NK-92 (cell line): ENCODE results near the gene ATF1.
"Not testable (repeated sequence)": the region's sequence is repeated elsewhere in the genome, so short reads cannot be mapped to it uniquely, and the experiment has no call there.

Source experiments
- DNase-seq: peaks from one replicate; lab custom pipeline; 2025; ENCODE audit not compliant: unreplicated experiment; lab: John Stamatoyannopoulos, UW

The ATF1 gene

DNA sequence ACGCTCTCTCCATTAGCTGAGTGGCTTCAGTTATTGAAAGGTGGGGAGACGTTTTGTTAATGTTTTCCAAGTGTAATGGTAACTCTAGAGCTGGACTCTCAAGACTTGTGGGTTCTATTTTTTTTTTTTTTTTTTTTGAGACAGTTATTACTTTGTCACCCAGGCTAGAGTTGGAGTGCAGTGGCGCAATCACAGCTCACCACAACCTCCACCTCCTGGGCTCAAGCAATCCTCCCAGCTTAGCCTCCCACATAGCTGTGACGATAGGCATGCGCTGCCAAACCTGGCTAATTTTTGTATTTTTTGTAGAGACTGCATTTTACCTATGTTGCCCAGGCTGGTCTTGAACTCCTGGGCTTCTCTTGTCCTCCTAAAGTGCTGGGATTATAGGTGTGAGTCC, 26.2 kb downstream of the ATF1 start:
- DNase-seq = no peak

DNA sequence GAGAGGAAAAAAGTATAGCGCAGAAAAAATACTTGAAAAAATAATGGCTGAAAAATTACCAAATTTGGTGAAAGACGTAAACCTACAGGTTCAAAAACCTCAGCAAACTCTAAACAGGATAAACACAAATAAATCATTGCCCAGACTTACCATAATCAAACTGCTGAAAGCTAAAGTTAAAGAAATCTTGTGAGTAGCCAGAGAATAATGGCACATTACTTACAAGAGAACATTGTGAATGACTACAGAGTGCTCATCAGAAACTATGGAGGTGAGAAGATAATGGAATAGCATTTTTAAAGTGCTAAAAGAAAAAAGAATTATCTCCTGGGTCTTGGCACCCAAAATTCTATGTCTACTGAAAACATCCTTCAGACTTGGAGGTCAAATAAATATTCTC, 36.0 kb downstream of the ATF1 start:
- no peak for DNase-seq

DNA sequence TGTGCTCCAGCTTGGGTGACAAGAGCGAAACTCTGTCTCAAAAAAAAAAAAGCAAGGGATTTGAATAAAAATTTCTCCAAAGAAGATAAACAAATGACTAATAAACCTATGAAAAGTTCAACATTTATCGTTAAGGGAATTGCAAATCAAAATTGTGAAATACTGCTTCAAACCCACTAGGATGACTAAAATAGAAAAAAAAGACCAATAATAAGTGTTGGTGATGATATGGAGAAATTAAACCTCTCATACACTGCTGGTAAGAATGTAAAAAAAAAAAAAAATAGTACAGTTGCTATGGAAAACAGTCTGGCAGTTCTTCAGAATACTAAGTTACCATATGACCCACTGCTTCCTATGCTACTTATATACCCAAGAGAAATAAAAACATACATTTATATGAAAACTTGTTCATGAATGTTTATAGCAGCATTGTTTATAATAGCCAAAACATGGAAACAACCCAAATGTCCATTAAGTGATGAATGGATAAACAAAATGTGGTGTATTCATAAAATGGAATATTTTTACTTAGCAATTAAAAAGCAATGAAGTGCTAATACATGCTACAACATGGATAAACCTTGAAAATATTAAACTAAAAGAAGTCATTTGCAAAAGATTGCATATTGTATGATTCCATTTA, 39.5 kb downstream of the ATF1 start:
- DNase-seq = no peak

DNA sequence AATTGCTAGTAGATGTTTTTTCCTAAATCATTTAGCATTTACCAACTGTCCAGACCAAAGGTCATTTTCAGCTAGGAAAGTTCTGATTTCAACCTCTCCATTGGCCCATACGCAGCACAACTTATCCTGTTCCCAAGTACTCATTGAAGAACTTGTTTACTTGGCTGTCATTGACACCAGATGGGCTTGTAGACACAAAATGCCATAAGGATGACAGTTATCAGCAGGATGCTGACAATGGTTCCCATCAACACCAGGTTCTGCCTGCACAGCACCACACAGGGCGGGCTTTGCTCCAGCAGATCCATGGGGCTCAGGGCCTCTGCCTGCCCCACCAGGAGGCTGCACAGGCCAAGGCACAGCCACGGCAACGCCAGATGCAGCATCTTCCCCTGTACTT, 42.3 kb downstream of the ATF1 start:
- DNase-seq = no peak

DNA sequence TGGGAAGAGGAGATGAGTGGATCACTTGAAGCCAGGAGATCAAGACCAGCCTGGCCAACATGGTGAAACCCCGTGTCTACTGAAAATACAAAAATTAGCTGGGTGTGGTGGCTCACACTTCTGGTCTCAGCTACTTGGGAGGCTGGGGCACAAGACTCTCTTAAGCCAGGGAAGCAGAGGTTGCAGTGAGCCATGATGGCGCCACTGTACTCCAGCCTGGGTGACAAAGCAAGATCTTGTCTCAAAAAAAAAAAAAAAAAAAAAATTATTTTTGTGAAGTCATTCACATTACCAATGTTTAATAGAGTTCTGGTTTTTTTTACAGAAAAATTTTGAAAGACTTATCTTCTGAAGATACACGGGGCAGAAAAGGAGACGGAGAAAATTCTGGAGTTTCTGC, 45.2 kb downstream of the ATF1 start:
- not testable (repeated sequence) for DNase-seq

DNA sequence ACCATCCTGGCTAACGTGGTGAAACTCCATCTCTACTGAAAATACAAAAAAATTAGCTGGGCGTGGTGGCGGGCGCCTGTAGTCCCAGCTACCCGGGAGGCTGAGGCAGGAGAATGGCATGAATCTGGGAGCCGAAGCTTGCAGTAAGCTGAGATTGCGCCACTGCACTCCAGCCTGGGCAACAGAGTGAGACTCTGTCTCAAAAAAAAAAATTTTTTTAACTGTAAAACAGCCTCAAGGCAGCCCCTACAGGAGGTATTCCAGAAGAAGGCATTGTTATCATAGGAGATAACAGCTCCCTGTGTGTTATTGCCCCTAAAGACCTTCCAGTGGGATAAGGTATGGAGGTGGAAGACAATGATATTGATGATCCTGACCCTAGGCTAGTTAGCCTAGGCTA, 51.0 kb downstream of the ATF1 start:
- not testable (repeated sequence) for DNase-seq

DNA sequence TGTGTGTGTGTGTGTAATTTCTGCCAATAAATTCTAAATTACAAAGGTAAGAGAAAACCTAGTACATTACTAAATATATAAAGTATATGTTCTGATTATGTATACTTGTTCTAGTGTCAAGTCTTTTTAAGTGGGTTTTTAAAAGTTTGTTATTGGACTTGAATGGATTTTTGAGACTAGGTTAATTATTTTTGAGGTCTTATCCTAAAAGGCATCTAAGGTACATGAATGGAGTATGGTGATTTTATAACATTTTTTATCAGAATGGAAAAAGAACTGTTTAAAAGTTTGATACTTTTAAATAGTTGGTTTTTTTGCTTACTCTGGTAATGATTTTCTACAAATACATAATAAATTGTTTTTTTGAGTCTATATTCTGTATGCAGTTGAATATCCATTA, 56.3 kb downstream of the ATF1 start:
- no peak for DNase-seq

DNA sequence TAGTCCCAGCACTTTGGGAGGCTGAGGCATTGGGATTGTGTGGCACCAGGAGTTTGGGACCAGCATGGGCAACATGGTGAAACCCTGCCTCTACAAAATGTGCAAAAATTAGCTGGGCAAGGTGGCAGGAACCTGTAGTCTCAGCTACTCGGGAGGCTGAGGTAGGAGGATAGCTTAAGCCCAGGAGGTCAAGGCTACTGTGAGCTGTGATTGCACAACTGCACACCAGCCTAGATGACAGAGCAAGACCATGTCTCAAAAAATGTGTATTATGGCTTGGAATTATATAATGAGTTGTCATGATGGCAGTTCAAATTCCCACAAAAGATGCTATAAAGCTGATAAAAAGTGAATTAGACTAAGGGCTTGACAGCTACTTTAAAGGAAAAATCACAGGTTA, 58.2 kb downstream of the ATF1 start:
- no peak for DNase-seq

DNA sequence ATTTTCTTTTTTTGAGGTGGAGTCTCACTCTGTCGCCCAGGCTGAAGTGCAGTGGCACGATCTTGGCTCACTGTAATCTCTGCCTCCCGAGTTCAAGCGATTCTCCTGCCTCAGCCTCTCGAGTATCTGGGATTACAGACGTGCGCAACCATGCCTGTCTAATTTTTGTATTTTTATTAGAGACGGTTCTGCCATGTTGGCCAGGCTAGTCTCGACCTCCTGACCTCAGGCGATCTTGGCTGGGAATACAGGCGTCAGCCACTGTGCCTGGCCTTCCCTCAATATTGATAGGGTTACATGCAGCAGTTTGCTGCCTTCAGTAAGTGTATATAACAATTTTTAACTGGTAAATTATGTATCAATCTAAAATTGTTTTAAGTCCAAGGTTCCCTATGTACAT, 59.8 kb downstream of the ATF1 start:
- not testable (repeated sequence) for DNase-seq

DNA sequence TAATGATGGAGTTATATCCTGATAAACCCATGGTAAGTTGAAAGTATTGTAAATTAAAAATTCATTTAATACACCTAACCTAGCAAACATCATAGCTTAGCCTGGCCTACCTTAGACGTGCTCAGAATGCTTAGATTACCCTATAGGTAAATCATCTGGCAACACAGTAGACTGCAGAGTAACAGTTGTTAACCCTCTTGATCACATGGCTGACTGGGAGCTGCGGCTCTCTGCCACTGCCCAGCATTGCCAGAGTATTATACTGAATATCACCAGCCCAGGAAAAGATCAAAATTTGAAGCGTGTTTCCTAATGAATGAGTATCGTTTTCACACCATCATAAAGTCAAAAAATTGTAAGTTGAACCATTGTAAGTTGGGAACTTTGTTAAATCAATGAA, 61.0 kb downstream of the ATF1 start:
- no peak for DNase-seq

DNA sequence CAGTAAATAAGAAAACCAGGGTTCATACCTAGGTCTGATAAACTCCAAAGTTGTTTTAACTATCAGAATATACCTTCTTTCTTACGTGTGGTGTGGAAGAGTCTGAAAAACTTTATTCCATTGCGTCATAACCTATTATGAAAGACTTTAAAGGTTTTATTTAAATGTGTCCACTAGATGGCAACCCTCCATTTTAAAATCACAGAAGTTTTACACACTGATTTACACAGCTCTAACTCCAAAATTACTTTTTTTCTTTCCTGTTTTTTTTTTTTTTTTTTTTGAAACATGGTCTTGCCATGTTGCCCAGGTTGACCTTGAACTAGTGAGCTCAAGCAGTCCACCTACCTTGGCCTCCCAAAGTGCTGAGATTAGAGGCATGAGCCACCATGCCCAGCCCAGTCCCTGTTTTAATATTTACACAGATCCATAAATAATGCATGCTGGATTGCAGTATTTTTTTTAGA, 61.5 kb downstream of the ATF1 start:
- no peak for DNase-seq

DNA sequence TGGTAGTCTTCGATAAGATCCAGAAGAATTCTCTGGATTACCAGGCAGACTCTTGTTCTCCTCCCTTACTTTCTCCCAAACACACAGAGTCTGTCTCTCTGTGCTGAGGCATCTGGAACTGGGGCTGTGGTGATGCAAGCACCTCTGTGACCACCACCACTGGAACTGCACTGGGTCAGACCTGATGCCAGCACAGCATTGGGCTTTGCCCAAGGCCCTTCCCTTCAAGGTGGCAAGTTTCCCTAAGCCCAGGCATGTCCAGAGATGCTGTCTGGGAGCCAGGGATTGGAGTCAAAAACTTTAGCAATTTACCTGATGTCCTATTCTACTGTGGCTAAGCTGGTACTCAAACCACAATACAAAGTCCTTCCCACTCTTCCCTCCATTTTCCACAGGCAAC, 64.2 kb downstream of the ATF1 start:
- no peak for DNase-seq

DNA sequence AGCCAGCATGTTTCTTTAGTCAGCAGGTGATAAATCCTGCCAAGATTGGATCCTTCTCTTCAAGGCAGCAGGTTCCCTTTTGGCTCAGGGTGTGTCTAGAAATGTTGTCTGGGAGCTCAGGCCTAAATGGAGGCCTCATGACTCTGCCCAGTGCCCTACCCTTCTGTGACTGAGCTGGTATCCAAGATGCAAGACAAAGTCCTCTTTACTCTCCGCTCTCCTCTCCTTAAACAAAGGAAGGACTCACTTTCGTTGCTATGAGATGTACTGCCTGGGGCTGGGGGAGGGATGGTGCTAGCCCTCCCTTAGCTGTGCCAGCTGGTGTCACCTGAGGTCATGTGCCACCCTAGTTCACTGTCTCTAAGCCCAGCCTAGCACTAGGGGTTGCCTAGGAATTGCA, 65.0 kb downstream of the ATF1 start:
- no peak for DNase-seq

DNA sequence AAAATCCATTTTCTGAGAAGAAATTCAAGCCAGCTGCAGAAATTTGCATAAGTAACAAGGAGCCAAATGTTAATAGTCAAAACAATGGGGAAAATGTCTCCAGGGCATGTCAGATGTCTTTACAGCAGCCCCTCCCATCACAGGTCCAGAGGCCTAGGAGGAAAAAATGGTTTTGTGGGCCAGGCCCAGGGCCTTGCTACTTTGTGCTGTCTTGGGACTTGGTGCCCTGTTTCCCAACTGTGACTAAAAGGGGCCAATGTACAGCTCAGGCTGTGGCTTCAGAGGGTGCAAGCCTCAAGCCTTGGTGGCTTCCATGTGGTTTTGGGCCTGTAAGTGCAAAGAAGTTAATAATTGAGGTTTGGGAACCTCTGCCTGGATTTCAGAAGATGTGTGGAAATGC, 69.9 kb downstream of the ATF1 start:
- not testable (repeated sequence) for DNase-seq

DNA sequence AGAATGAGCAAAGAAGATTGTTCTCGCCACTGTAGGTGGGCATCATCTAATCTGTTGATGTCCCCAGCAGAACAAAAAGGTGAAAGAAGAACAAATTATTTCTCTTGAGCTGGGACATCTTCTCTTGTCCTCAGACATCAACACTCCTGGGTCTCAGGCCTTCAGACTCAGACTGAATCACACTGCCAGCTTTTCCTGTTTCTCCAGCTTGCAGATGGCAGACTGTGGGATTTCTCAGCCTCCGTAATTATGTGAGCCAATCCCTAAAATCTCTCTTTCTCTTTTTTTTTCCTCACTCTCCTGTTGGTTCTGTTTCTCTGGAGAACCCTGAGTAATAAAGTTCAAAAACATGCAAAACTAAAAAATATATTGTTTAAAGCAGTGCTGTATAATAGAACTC, 75.1 kb downstream of the ATF1 start:
- no peak for DNase-seq

DNA sequence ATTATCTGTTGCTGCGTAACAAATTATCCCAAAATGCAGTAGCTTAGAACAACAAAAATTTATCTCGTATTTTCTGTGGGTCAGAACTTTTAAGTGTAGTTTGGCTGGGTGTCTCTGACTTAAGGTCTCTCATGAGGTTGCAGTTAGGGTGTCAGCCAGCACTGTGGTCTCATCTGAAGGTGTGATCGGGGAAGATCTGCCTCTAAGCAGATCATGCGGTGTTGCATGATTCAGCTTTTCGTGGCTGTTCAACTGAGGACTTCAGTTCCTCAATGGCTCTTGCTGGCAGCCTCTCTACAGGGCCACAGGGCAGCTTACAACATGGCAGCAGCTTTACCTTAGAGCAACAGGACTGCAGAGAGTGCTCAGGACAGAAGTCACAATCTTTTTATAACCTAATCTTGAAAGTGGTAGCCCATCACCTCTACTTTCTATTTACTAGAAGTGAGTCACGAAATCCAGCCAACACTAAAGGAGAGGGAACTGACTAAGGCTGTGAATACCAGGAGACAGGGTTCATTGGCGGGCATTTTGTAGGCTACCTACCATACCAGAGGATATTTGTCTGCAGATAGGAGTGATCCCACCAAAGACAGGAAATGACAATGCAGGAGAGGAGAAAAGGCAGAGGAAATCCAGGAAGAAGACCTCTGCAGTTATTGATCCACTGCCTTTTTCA, 77.0 kb downstream of the ATF1 start:
- no peak for DNase-seq

DNA sequence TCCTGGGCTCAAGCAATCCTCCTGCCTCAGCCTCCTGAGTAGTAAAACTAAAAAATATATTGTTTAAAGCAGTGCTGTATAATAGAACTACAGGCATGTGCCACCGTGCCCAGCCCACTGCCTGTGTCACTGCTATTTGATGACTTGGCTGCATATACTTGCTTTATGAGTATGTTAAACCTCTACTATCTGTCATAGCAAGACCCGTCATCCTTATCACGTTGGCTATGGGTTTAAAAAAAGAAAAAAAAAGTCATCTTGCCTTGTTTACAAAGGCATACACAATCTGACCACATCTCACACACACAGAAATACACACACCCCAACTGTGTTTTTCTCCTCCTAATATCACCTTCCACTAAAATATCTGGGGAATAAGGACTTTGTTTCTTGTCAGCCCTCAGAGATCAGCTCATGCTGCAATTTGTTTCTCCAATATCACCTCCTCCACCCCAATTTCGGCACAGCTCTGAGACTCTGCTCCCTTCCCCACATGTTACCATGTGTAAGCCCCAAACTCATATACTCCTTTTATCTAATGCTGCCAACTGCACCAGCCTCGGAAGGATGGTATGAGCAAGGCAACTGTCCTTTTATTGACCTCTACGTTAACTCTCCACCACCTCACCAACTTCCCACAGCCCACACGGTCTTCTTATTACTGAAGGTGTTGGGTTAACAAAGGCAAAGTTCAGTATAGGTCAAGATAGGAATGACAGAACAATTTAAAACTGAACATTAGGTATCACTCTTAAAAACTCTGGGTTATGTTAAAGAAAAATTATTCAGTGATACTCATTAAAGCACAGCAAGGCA, 78.0 kb downstream of the ATF1 start:
- DNase-seq = no peak

DNA sequence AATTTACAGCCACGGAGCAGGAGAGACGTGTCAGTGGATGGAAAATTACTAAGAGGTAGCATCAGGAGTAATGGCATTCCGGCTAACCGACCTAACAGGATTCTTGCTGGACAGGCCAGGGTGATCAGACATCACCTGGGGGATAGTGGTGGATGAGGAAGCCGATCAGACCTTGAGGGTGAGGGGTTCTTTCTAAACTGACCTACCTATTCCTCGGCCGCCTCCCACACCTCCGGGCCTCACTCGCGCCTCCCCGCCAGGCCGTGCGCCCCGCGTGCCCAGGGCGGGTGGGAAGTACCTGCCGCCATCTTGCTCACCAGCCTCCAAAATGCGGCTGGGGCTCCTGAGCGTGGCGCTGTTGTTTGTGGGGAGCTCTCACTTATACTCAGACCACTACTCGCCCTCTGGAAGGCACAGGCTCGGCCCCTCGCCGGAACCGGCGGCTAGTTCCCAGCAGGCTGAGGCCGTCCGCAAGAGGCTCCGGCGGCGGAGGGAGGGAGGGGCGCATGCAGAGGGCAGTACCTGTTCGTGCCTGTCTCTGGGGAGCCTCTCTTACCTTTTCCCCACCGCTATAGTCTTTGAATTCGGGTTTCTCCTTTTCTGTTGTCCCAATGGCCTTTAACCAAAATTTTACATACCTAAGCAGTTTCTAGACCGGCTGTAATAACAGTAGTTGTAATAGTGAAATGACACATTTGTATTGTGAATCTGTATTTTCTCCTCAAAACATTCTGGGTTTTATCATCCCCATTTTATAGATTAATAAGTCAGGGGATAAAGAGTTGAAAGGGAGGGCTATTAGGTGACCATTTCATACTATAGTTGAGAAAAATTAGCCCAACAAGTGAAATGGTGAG, 79.0 kb downstream of the ATF1 start, which contains the start of gene TMPRSS12:
TSS of gene TMPRSS12 (plus strand) at position 290 of the 857 bp plus-strand sequence. CDS start at position 329, 39 bp downstream.
- no peak for DNase-seq

DNA sequence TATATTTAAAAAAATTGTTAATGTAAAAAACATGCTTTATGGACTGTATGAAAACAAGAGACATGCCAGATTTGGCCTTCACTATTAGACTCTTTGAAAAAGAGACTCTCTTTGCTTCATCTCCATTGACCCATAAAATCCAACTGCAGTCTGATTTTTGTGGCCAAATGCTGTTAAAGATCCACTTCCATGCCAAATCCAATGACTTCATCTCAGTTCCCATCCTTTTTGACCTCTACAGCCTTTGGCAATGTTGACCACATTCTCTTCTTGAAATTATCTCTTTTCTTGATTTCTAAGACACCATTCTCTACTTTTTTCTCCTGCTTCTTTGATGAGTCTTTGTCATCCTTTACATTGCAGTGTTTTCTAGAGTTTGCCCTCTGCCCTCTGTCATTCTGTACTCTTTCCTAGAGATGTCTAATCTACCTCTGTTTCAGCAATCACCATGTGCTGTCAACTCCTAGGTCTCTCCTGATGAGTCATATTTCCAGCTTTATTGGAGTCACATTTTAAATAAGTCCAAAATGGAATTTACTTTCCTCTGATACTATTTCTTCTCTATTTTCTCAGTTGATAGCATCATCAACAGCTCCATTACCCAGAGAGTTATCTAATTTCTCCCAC, 81.2 kb downstream of the ATF1 start:
- DNase-seq = no peak

DNA sequence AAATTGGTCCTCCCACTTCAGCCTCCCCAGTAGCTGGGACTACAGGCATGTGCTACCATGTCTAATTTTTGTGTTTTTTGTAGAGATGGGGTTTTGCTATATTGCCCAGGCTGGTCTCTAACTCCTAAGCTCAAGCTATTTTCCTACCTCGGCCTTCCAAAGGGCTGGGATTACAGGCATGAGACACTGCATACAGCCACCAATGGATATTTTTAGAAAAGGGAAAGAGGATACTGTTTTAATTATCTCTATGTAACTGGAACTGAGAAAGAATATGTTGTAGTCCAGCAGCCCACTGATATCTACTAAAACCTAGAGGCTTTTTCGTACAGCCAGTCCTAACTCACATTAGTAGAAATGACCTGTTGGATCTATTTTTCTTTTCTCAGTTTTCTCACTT, 85.1 kb downstream of the ATF1 start:
- no peak for DNase-seq

DNA sequence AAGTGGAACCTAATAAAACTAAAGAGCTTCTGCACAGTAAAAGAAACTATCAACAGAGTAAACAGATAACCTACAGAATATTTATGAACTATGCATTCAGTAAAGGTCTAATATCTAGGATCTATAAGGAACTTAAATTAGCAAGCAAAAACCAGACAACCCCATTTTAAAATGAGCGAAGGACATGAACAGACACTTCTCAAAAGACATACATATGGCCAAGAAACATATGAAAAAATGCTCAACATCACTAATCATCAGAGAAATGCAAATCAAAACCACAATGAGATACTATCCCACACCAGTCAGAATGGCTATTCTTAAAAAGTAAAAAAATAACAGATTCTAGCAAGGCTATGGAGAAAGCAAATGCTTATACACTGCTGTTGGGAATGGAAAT, 91.3 kb downstream of the ATF1 start:
- not testable (repeated sequence) for DNase-seq
